ENCODE results near the gene UCHL5.
"Not testable (repeated sequence)": the region's sequence is repeated elsewhere in the genome, so short reads cannot be mapped to it uniquely, and the experiment has no call there.

UCHL5 gene

DNA sequence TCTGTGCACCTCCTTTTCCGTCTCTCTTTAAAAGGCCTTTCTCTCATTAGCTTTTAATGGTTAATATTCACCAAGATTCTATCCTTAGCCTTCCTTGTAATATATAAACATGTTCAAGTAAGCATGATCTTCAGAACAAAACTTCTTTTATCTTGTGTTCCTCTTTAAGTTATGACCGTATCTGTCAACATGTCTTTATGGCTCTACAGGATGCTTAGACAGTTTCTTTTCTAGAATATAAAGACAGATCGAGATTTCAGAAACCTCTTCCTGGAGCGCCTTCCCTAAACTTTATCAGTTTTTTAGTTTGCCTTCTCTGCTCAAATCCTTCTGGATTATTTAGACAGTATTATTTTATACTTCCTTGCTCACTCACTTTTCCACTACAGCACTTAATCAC lies 7.4 kb upstream of the UCHL5 start:
- FAIRE-seq (no peak), DNase-seq (ENCODE audit: insufficient read length, low spot score) (no peak)

DNA sequence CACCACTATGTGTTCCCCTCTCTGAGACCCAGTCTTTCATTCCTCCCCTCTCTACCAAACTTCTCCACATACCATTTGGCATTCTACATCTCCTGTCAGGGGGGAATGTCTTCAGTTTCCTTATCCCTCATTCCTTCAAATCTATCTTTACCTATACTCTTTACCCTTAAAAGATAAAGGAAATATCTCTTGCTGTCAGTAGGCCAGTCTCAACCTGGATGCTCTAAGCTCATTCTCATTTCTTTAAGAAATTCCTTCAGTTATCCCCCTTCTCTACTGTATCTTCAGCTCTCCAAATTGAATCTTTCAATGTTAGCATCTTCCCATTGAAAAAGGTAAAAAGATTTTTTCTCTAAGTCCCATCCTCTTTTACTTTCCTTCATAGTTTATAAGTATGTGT lies 6.8 kb upstream of the UCHL5 start:
- no peak for DNase-seq (ENCODE audit: insufficient read length, low spot score)
- FAIRE-seq = no peak

DNA sequence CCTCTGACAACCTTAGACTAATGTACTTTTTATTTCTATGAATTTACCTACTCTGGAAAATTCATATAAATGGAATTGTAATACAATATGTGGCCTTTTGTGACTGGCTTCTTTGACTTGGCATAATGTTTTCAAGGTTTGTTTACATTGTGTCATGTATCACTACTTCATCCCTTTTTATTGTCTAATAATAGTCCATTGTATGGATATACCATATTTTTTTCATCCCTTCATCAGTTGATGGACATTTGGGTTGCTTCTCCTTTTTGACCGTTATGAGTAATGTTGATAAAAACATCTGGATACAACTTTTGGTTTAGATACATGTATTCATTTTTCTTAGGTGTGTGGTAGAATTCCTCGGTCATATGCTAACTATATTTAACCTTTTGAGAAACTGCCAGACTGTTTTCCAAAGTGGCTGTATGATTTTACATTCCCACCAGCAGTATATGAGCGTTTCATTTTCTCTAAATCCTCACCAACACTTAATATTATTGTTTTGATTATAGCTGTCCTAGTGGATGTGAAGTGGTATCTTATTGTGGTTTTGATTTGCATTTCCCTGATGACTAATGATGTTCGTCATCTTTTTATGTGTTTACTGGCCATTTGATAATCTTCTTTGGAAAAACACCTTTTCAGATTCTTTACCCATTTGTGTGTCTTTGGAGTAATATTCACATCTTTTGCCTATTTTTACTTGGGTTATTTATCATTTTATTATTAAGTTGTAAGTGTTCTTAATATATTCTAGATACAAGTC lies 3.7 kb upstream of the UCHL5 start:
- FAIRE-seq (no peak), DNase-seq (ENCODE audit: insufficient read length, low spot score) (no peak)

DNA sequence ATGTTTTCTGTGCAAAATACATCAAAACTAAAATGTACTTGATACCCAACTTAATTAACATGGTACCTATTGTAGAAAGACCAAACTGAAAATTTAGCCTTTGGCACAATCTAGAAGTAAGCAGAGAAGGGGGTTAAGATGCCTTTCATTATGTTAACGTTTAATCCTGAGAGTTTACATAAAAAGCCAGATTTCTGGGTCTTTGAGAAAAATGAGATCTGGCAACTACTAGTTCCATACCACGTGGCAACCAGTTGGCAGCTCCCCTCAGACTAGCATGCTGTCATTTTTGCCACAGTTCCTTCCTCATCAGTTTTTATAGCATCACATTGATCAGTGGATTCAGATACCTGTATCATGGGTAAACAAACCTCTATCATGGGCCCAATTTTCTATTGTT lies 1.8 kb upstream of the UCHL5 start:
- FAIRE-seq (no peak), DNase-seq (ENCODE audit: insufficient read length, low spot score) (no peak)

DNA sequence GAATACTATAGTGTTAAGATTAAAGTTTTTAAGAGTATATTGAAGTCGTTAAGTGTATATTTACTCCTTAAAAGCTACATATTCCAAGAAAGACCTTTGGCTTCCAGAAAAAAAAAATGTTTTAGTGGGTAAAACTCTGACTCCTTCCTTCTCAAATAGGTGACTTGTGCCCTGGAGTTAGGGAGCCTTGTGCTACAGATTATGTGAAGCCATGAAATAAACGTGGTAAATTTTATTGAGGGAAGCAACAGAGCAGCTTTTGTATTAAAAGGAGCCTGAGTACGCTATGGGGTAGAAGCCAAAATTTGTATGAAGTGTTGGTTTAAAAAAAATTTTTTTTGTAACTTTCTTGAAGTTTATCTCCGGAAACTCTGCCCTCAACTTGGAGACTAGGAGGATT lies 1.2 kb upstream of the UCHL5 start:
- DNase-seq (ENCODE audit: insufficient read length, low spot score) = no peak
- FAIRE-seq = no peak

DNA sequence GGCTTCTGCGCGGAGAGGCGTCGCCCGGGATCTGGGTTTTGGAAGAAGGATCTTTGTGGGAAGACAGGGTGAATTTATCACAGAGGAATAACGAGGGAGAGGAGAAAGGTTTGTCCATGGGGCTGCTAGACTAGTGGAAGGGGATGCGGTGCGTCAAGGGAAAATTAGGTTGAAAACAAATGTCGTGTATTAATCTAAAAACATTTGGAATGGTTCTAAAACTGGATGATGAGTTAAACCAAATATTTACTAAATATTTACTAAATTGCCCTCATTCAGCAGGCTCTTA lies 899 bp upstream of the UCHL5 start:
- no peak for DNase-seq (ENCODE audit: insufficient read length, low spot score)
- FAIRE-seq = no peak

DNA sequence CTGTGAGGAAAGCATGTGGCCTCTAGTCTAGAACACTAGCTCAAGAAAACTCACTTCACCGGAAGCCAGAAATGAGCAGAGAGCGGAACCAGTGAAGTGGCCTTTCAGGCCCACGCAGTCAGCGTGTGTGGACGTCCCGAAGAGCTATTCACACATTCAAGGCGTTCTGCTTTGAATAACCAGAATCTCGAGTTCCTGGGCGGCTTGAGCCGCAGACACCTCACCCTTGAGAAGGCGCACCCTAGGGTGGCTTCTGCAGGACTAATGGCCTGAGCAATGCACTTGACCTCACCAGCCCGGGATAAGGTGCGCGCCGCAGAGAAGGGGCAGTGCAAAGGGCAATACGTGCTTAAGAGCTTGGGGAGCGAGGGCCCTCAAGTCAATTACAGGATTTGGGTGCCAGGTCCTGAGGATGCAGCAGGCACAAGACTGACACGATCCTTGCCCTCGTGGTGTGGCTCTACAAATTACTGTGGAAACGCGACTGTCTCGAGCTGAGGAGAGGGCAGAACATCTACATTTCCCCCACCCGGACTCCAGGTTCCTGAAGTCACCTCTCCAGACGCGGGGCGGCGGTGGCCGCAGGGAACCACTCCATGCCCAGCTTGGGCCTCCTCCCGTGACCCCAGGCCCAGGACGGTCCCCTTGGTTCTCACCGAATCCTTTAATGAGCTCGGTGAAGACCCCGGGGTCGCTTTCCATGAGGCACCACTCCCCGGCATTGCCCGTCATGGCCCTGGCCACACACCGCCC lies 455 bp downstream of the UCHL5 start:
- DNase-seq (ENCODE audit: insufficient read length, low spot score) (peak; percentile 15), FAIRE-seq (no peak)

DNA sequence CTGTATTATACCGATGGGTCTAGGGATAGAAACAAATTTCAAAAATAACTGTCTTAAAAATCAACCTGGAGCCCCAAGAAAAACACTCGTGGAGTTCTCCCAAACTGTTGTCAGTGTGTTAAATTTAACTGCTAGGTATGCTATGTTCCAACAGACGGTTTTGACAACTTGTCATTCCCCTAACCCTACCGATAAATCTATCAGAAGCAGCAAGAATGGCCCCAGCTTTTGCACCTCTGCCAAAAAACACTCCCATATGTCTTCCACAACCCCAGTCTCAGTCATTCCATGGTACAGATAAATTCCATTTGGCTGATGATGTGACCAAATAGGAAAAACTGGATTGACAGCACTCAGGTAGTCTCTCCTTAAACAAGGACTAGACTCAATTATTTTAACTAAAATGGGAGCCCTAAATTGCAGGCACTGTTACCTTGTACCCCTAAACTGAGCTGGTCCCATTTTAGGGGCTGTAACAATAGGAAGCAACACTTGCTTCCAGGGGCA lies 4.9 kb downstream of the UCHL5 start:
- FAIRE-seq = no peak
- no peak for DNase-seq (ENCODE audit: insufficient read length, low spot score)

DNA sequence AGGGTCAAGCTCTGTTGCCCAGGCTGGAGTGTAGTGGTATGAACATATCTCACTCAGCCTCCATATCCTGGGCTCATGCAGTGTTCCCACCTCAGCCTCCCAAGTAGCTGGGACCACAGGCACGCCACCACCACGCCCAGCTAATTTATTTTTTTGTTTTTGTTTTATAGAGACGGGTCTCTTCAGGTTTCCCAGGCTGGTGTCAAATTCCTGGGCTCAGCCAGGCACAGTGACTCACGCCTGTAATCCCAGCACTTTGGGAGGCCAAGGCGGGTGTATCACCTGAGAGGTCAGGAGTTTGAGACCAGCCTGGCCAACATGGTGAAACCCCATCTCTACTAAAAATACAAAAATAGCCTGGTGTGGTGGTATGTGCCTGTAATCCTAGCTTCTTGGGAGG lies 10.2 kb downstream of the UCHL5 start:
- FAIRE-seq; DNase-seq (ENCODE audit: insufficient read length, low spot score): not testable (repeated sequence)

DNA sequence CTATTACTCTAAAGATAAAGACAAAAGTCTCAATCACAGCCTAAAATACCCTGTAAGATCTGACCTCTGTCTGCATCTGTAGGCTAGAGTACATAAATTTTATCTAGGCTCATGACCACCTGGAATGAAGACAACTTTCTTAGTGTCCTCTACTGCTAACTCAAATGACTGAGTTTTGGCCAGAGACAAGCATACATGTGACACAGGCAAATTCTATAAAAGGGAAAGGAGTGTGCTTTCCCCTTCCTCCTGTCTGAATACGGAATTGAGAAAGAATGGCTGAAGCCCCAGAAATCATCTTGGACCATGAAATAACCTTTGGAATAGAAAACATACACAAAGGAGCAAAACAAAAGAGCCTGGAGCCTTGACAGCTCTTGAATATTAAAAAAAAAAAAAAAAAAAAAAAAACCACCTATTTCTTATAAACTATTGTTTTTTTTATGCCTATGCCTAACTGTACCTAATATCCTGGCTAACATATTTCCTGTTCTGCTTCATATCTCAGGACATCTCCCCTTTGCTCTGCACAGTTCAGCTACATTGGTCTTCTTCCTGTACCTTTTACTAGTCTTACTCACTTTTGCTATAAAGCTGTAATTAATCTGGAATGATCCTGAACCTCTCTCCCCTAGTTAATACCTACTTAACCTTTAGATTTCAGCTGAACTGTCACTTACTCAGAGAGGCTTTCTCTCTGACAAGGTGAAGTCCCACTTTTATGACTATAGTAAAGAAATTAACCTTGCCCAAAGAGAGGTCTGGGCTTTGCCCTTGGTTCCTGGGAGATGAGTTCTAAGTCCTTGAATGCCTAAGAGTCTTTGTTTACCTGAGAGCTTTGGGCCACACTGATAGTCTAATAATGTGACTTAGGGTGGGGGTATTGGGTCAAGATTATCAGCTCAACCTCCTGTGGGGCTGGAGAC lies 16.1 kb downstream of the UCHL5 start:
- no peak for FAIRE-seq
- no peak for DNase-seq (ENCODE audit: insufficient read length, low spot score)

DNA sequence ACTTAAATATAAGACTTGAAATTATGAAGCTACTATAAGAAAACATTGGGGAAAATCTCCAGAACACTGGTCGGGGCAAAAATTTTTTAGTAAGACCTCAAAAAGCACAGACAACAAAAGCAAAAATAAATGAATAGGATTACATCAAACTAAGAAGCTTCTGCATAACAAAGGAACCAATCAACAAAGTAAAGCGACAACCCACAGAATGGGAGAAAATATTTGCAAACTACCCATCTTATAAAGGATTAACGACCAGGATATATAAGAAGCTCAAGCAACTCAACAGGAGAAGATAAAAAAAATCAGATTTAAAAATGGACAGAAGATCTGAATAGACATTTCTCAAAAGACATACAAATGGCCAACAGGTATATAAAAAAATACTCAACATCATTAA lies 19.1 kb downstream of the UCHL5 start:
- DNase-seq (ENCODE audit: insufficient read length, low spot score) = no peak
- FAIRE-seq = no peak

DNA sequence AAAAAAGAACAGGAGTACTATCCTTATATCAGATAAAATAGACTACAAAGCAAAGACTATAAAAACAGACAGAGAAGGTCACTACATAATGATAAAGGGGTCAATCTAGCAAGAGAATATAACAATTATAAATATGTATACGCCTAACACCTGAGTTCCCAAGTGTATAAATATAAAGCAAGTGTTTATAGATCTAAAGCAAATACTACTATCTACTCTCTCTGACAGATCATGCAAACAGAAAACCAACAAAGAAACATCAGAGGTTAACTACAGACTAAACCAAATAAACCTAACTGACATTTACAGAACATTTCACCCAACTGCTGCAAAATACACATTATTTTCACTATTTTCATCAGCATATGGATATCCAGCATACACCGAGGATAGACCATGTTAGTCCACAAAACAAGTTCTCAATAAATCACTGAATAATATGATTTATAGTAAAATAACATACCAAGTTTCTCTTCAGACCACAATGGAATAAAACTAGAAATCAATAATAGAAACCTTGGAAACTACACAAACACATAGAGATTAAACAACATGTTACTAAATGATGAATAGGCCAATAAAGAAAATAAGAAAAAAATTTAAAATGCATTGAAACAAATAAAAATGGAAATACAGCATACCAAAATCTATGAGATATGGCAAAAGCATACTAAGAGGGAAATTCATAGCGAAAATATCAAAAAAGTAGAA lies 22.7 kb downstream of the UCHL5 start:
- DNase-seq (ENCODE audit: insufficient read length, low spot score) = no peak
- no peak for FAIRE-seq

DNA sequence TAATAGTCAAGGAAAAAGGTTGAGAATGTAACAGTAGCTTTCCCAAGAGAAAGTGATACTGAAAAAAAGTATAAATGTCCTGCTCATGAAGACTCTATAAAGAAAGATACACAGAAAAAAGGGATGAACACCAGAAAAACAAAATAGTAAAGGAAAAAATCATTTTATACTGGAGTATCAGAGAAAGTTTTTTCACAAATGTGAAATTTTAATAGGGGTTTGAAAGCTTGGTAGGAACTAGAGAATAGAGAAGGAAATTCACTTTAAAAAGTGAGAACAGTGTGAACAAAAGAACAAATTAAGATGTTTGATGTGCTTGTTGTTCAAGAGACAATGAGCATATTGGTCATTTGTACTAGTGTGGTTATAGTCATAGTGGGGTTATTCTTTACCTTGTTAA lies 25.6 kb downstream of the UCHL5 start:
- DNase-seq (ENCODE audit: insufficient read length, low spot score) = no peak
- no peak for FAIRE-seq

DNA sequence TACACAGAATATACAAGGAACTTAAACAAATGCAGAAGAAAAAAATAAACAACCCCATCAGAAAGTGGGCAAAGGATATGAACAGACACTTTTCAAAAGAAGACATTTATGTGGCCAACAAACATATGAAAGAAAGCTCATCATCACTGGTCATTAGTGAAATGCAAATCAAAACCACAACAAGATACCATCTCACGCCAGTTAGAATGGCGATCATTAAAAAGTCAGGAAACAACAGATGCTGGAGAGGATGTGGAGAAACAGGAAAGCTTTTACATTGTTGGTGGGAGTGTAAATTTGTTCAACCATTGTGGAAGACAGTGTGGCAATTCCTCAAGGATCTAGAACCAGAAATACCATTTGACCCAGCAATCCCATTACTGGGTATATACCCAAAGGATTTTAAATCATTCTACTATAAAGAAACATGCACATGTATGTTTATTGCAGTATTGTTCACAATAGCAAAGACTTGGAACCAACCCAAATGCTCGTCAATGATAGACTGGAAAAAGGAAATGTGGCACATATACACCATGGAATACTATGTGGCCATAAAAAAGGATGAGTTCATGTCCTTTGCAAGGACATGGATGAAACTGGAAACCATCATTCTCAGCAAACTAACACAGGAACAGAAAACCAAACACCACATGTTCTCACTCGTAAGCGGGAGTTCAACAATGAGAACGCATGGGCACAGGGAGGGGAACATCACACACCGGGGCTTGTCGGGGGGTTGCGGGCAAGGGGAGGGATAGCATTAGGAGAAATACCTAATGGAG lies 26.3 kb downstream of the UCHL5 start:
- not testable (repeated sequence) for FAIRE-seq; DNase-seq (ENCODE audit: insufficient read length, low spot score)

DNA sequence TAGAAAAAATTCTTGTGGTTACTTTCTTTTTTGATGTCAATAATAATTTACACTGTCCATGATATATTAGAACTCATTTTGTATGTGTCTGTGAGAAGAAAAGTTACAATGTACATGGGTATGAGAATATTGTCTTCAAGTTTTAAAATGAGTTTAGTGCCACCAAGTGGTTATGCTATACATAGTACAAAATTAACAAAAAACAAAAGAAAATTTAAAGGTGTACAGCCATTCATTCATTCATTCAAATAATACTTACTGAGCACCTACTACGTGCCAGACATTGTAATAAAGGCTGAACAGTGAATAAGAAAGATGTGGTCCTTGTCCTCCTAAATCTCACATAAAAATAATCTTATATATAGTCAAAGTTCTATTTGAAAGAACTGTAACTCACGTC lies 27.7 kb downstream of the UCHL5 start:
- peak; percentile 8 for DNase-seq (ENCODE audit: insufficient read length, low spot score)
- no peak for FAIRE-seq

DNA sequence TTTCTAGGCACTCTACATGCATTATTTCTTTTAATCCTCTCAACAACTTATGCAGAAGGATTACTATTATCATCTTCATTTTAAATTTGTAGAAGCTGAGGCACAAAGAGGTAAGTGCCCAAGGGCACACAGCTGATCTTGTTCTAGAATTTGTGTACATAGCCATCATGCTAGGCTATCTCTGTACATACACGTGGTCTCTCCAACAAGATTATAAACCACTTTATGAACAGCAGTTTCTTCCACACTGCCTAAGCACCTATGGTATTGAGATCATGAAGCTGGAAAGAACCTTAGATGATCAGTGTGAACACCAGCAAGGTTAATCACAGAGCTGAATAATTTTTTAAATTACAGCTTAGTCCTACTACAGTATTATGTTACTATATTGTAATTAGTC lies 28.9 kb downstream of the UCHL5 start:
- DNase-seq (ENCODE audit: insufficient read length, low spot score) = no peak
- FAIRE-seq = no peak

DNA sequence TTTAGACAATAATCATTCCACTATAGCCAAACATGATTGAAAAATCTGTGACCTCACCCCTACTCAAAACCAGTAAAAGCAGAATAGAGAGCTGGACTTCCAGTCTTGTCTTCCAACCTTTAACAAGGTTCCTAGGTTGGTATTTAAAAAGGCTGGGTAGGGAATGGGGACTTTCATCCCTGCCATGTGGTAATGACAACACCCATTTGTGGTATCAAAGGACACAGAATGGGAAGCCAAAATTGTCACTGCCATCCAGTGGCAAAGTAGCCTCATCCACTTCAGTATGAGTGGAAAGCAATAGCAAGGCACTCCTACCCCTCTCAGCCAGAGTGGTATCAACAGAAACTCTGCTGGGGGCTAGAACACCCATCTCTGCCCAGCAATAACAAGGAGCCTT lies 33.9 kb downstream of the UCHL5 start:
- no peak for FAIRE-seq
- DNase-seq (ENCODE audit: insufficient read length, low spot score) = no peak

DNA sequence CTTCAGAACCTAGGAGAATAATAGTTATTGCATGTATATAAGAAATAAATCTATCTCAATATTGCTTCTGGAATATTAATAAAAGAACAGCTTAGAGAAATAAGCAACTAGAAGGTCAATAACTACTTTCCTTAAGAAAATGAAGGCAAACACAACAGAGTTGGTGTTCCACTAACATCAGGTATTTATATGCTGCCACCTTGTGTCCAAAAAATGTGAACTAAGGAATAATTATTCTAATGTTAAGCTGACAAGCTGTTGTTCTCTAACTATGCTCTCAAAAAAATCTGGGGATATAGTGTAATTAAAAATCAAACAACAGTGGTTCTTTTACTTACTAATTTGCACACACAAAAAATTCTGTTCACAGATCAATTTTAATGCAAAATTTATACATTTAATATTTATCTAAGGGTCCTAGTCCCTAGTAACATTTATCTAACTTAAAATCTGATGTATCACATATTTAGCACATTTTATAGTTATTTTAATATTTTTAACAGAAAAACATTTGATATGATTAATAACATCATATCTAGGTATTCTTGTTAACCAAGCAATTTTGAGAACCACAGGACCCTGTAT lies 39.6 kb downstream of the UCHL5 start:
- DNase-seq (ENCODE audit: insufficient read length, low spot score) = peak; percentile 33
- FAIRE-seq = no peak

DNA sequence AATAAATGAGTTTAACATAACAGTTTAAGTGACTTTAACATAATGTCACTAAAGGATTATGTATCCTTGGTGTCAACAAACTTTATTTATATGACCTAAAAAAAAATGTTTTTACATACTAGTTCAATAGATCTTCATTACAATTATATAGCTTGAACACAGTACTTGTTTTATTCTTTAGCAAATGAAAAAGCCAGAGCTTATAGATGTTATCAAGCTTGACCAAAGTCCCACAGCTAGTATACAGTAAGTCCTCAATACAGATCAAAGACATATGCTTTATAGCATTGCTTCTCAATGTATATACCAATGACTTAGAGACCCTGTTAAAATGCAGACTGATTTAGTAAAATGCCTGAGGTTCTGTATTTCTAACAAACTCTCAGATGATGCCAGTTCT lies 42.4 kb downstream of the UCHL5 start:
- DNase-seq (ENCODE audit: insufficient read length, low spot score) = no peak
- FAIRE-seq = no peak

DNA sequence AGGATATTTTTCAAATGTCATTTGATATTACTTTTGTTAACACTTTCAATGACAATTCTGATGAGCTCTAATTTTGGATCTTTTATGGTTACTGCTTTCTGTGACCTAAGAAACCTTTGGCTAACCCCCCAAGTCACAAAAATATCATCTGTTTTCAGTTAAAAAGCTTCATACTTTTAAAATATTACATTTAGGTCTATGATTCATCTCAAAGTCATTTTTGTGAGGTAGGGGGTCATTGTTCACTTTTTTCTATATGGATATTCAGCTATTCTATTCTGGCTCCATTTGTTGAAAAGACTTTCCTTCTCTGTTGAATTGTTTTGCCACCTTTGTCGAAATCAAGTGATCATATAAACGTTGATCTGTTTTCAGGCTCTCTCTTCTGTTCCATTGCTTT lies 44.8 kb downstream of the UCHL5 start:
- FAIRE-seq = no peak

More for the DNA sequence above, 44.8 kb downstream of the UCHL5 start:
- DNase-seq (ENCODE audit: insufficient read length, low spot score) = no peak

Measured in HTR-8/SVneo (cell line).